Fibroblast of pulmonary artery (primary cell): ENCODE results near the gene KPNA3.

Experiments
- DNase-seq: peaks from one replicate; pipeline ENCODE4 v3.0.0-alpha.2; 2010; ENCODE audit warnings: low read depth
- H3K4me3 ChIP-seq: replicated peaks from 2 replicates; pipeline ENCODE4 v1.5.1; 2011; ENCODE audit warnings: low read depth, mild to moderate bottlenecking, control low read depth, low read length, moderate library complexity
- TF ChIP-seq, protein P1 (sequence below): IDR thresholded peaks from 2 replicates; pipeline ENCODE4 v1.5.1; 2011; ENCODE audit warnings: mild to moderate bottlenecking, control low read depth, low read length, inconsistent platforms; ENCODE audit errors: missing control alignments

Gene KPNA3

DNA sequence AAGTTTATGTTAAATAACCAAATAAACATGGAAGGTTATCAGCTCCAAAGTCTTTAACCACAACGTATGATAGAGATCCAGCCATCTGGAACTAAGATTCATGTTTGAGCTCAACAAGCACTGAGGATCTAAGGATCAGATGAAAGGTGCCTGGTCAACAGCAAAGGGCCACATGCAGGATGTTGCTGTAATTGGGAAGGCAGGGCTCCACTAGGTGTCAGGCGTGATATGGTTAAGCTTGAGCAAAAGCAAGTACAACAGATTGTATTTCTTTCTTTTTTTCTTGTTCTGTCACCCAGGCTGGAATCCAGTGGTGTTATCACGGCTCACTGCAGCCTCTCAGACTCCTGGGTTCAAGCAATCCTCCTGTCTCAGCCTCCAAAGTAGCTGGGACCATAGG lies 113.2 kb downstream of the KPNA3 start:
- TF ChIP-seq, protein P1, sequence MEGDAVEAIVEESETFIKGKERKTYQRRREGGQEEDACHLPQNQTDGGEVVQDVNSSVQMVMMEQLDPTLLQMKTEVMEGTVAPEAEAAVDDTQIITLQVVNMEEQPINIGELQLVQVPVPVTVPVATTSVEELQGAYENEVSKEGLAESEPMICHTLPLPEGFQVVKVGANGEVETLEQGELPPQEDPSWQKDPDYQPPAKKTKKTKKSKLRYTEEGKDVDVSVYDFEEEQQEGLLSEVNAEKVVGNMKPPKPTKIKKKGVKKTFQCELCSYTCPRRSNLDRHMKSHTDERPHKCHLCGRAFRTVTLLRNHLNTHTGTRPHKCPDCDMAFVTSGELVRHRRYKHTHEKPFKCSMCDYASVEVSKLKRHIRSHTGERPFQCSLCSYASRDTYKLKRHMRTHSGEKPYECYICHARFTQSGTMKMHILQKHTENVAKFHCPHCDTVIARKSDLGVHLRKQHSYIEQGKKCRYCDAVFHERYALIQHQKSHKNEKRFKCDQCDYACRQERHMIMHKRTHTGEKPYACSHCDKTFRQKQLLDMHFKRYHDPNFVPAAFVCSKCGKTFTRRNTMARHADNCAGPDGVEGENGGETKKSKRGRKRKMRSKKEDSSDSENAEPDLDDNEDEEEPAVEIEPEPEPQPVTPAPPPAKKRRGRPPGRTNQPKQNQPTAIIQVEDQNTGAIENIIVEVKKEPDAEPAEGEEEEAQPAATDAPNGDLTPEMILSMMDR, result peak; percentile 17
- no peak overlapping the region for H3K4me3 ChIP-seq
- DNase-seq, result peak; percentile 20

- TF ChIP-seq, protein P1, result no peak
- DNase-seq, result no peak
- no peak overlapping the region for H3K4me3 ChIP-seq
These were observed 114.1 kb downstream of the KPNA3 start for GRCh38 chr13:49678191-49678914.

DNA sequence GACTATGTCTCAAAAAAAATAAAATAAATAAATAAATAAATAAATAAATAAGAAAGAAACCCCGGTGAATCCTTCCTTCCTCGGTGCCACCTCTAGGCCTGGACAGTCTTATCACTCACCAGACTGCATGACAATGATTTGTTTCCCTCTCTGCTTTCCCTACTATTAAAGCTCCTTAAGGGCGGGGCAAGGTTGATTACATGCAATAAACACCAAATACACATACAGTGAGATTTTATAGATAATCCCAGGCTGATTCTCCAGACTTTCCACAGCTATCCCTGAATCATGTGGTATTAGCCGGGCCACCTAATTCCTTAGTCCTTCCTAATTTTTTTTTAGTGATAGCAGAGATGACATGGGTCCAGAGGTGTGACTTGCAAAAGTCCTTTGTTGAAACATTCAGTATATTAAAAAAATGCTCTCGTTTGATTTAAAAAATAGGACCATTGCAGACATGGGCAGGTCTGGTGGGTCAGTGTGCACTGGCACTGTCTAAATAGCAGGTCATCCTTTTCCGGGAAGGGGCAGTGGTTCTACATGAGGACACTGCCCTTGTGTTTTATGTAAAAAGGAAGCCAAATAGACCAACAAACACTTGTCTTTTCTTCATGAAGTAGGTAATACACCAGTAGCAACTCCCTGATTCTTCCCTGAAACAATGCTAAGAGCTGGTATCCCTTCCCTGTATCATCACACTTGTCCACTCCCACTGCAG lies 115.7 kb downstream of the KPNA3 start:
- TF ChIP-seq, protein P1, result no peak
- DNase-seq, result no peak
- no peak overlapping the region for H3K4me3 ChIP-seq

GRCh38 chr13:49670828-49671227 lies 121.7 kb downstream of the KPNA3 start:
- DNase-seq, result no peak
- TF ChIP-seq, protein P1, result no peak

GRCh38 chr13:49669735-49670309 lies 122.7 kb downstream of the KPNA3 start:
- TF ChIP-seq, protein P1, result peak; percentile 88
- DNase-seq, result peak; percentile 86

More at GRCh38 chr13:49670828-49671227, 121.7 kb downstream of the KPNA3 start:
- H3K4me3 ChIP-seq, result no peak overlapping the region

DNA sequence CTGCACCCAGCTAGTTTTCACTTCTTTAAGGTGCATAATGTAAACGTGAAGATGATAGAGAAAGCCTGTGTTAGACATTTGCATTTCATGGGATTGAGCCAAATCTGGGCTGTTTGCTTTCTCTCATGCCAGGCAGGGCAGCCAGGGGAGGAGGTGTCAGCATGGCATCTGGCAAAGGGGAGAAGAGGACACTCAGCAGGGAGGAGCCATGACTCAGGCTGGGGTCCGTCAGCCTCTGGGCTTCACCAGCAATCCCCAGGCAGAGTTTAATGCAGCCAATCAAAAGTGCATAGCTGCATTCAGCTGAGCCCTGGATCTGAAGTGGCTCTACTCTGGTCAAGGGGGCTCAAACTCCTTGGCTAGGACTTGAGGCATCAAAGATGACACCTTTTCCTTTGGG lies 124.7 kb downstream of the KPNA3 start:
- TF ChIP-seq, protein P1, result no peak
- no peak for DNase-seq

More at GRCh38 chr13:49669735-49670309, 122.7 kb downstream of the KPNA3 start:
- no peak overlapping the region for H3K4me3 ChIP-seq

More for the DNA sequence above, 124.7 kb downstream of the KPNA3 start:
- H3K4me3 ChIP-seq, result no peak overlapping the region
